T47D (cell line): ENCODE measurements around the gene AUTS2.
A peak's percentile ranks its signal among the peaks of the same experiment; 100 is the strongest.

Experiments
- DNase-seq, 2 experiments: peaks; one replicate each; pipeline versions ENCODE4 v3.0.0 to v3.0.0-alpha.2; 2011 to 2012; ENCODE audit warnings: low read depth in 1 of 2, low spot score in 1 of 2
- JUND ChIP-seq: IDR thresholded peaks from 2 replicates; pipeline ENCODE4 v1.6.1; 2012; ENCODE audit warnings: low read depth
- in situ Hi-C: cut with HindIII; loops from 2 replicates; pipeline ENCODE4 v1.10.0; 2016; ENCODE audit warnings: low sequenced_read_pairs, low pct_unique_long_range_greater_than_20kb

AUTS2 gene

GRCh38 chr7:69932034-69932628 lies 333.9 kb downstream of the AUTS2 start:
- in situ Hi-C loops, result no loop called here
- DNase-seq, result peak; percentile 28 to 70
- TF ChIP-seq JUND, result no peak

- no peak for TF ChIP-seq JUND
- no peak for DNase-seq
- in situ Hi-C loops, result no loop called here
Measured at GRCh38 chr7:69934144-69934903, 336.0 kb downstream of the AUTS2 start.

- no peak for TF ChIP-seq JUND
- no peak for DNase-seq
- in situ Hi-C loops, result no loop called here
Measured at GRCh38 chr7:69935107-69935506, 336.8 kb downstream of the AUTS2 start.

GRCh38 chr7:69937097-69937496 lies 338.8 kb downstream of the AUTS2 start:
- DNase-seq, result no peak
- in situ Hi-C loops, result no loop called here

GRCh38 chr7:69939317-69939716 lies 341.0 kb downstream of the AUTS2 start:
- in situ Hi-C loops, result no loop called here
- DNase-seq, result no peak
- TF ChIP-seq JUND, result no peak

More at GRCh38 chr7:69937097-69937496, 338.8 kb downstream of the AUTS2 start:
- TF ChIP-seq JUND, result no peak

GRCh38 chr7:69941077-69941651 lies 342.9 kb downstream of the AUTS2 start:
- DNase-seq, result no peak
- no peak for TF ChIP-seq JUND
- in situ Hi-C loops, result no loop called here

GRCh38 chr7:69942573-69942972 lies 344.3 kb downstream of the AUTS2 start:
- no peak for DNase-seq
- no peak for TF ChIP-seq JUND
- in situ Hi-C loops, result no loop called here

GRCh38 chr7:69946901-69947300 lies 348.6 kb downstream of the AUTS2 start:
- DNase-seq, result no peak
- in situ Hi-C loops, result no loop called here
- TF ChIP-seq JUND, result no peak

GRCh38 chr7:69947998-69948397 lies 349.7 kb downstream of the AUTS2 start:
- no peak for DNase-seq
- in situ Hi-C loops, result no loop called here
- no peak for TF ChIP-seq JUND

GRCh38 chr7:69949122-69949521 lies 350.8 kb downstream of the AUTS2 start:
- in situ Hi-C loops, result no loop called here
- no peak for TF ChIP-seq JUND
- DNase-seq, result no peak

GRCh38 chr7:69951458-69951857 lies 353.2 kb downstream of the AUTS2 start:
- DNase-seq, result no peak
- in situ Hi-C loops, result no loop called here

GRCh38 chr7:69953136-69954067 lies 355.1 kb downstream of the AUTS2 start:
- DNase-seq, result no peak
- in situ Hi-C loops, result no loop called here
- no peak for TF ChIP-seq JUND

More at GRCh38 chr7:69951458-69951857, 353.2 kb downstream of the AUTS2 start:
- TF ChIP-seq JUND, result no peak
